GM12878 (cell line): ENCODE measurements around the gene KIF6. TPM values are rescaled to one million over a fixed set of nuclear protein-coding genes. Genes with fewer than 3 reads are reported as not detected.

Experiments
- ATAC-seq: fragments of 200-7000 bp; cut with Tn5 transposase; 3 replicates; pipeline ENCODE4 v1.9.1; 2020; ENCODE audit warnings: mild to moderate bottlenecking, moderate library complexity
- BruUV-seq: library from RNA; stranded (reverse); fragments of 400-500 nt; replicated peaks from 2 replicates; lab custom pipeline; 2021; lab: Mats Ljungman, UMichigan
- CTCF ChIA-PET: fragments of 300-600 bp; sonication (Branson Sonifier 250); formaldehyde crosslinking; extraction: SDS; loops from one replicate; lab custom pipeline; 2021; ENCODE audit warnings: inconsistent platforms; lab: Yijun Ruan, JAX
- POLR2A ChIA-PET: fragments of 350-600 bp; formaldehyde crosslinking; extraction: SDS; loops from one replicate; lab custom pipeline; 2021; ENCODE audit warnings: inconsistent platforms; lab: Charles Lee
- RAD21 ChIA-PET: fragments of 300-600 bp; sonication (Branson Sonifier 250); formaldehyde crosslinking; loops from one replicate; lab custom pipeline; 2023; ENCODE audit warnings: antibody characterized with exemption; ENCODE audit not compliant: unreplicated experiment; lab: Charles Lee
- SMC1A ChIA-PET: fragments of 300-600 bp; sonication (Branson Sonifier 250); formaldehyde crosslinking; loops from one replicate; lab custom pipeline; 2023; ENCODE audit not compliant: unreplicated experiment, uncharacterized antibody; lab: Charles Lee
- DNase-seq: peaks from one replicate; pipeline ENCODE4 v3.0.0-alpha.2; 2011; ENCODE audit warnings: low read depth, low spot score
- FAIRE-seq: peaks from 3 replicates; lab custom pipeline; 2011; peaks lifted over from hg19 to GRCh38; lab: Jason Lieb, UNC
- H2AFZ ChIP-seq: 2 replicates; pipeline ENCODE4 v1.6.0; 2011; ENCODE audit warnings: low read depth, low read length, control low read depth; ENCODE audit not compliant: control insufficient read depth
- H3K27ac ChIP-seq: 2 replicates; pipeline ENCODE4 v1.5.1; 2011; ENCODE audit warnings: control low read depth; ENCODE audit not compliant: control insufficient read depth, insufficient read depth
- H3K27me3 ChIP-seq, 2 experiments: replicated peaks in 1 of 2; 2 replicates each; pipeline versions ENCODE4 v1.6.0 to v1.6.1; 2011; ENCODE audit warnings: low read length in 1 of 2; ENCODE audit not compliant: control insufficient read depth in 2 of 2, insufficient read depth in 2 of 2
- H3K36me3 ChIP-seq, 2 experiments: 2 replicates each; pipeline ENCODE4 v1.5.1; 2011; ENCODE audit warnings: low read length in 1 of 2; ENCODE audit not compliant: control insufficient read depth in 2 of 2, insufficient read depth in 2 of 2
- H3K4me1 ChIP-seq: 2 replicates; pipeline ENCODE4 v1.6.1; 2011; ENCODE audit warnings: mild to moderate bottlenecking, low read length, moderate library complexity, mixed read lengths; ENCODE audit not compliant: control insufficient read depth, insufficient read depth
- H3K4me2 ChIP-seq: 2 replicates; pipeline ENCODE4 v1.6.0; 2011; ENCODE audit warnings: control low read depth; ENCODE audit not compliant: control insufficient read depth, insufficient read depth
- H3K4me3 ChIP-seq: fragments of 200-600 bp; sonication (generic); 2 replicates; pipeline ENCODE4 v1.5.1; 2016
- H3K79me2 ChIP-seq: 2 replicates; pipeline ENCODE4 v1.6.0; 2011; ENCODE audit warnings: low read length; ENCODE audit not compliant: control insufficient read depth, insufficient read depth
- H3K9ac ChIP-seq: 2 replicates; pipeline ENCODE4 v1.8.0; 2011; ENCODE audit warnings: low read length, control low read depth, mixed read lengths; ENCODE audit not compliant: control insufficient read depth, insufficient read depth
- H3K9me3 ChIP-seq: replicated peaks from 3 replicates; pipeline ENCODE4 v1.5.1; 2011; ENCODE audit warnings: mild to moderate bottlenecking, low read length; ENCODE audit not compliant: control insufficient read depth, insufficient read depth
- H4K20me1 ChIP-seq: 2 replicates; pipeline ENCODE4 v1.6.0; 2011; ENCODE audit not compliant: control insufficient read depth, insufficient read depth
- JUNB ChIP-seq: IDR thresholded peaks from 2 replicates; pipeline ENCODE4 v1.6.1; 2016; ENCODE audit warnings: antibody characterized with exemption, mild to moderate bottlenecking
- WGBS: methylation state at CpG from one replicate; pipeline ENCODE4 v1.1.6; 2016; ENCODE audit warnings: low lambda C conversion rate; ENCODE audit not compliant: insufficient replicate concordance, insufficient coverage; ENCODE audit errors: missing lambda C conversion rate; 5-methylcytosine and 5-hydroxymethylcytosine counted together
- in situ Hi-C: fragments of 300-500 bp; cut with MboI; formaldehyde crosslinking; loops from 9 replicates; pipeline ENCODE4 v1.14.3; 2018; ENCODE audit warnings: mixed read lengths
- intact Hi-C: fragments of 100-400 bp; cut with micrococcal nuclease; formaldehyde crosslinking; loops from one replicate; pipeline ENCODE4 v1.14.2; 2022; ENCODE audit not compliant: unreplicated experiment
- polyA plus RNA-seq, 11 experiments: library from polyadenylated mRNA; depleted of rRNA in 4 of 11; unstranded in 6 of 11; stranded (reverse) in 5 of 11; fragments of >200 nt; fragmentation: Nextera tagmentation in 4 of 11; fragmentation: Illumina TruSeq in 1 of 11; extraction: Ambion mirVana in 4 of 11; extraction: Trizol in 1 of 11; gene quantifications; 1 replicate in 1 of 11; 2 replicates in 10 of 11; pipeline versions ENCODE4 v1.2.1 to v1.2.3, GENCODE V29; 2011 to 2016; ENCODE audit warnings: inconsistent platforms in 2 of 11, missing spikeins in 2 of 11, low read depth in 1 of 11
- total RNA-seq, 4 experiments: library from RNA; depleted of rRNA in 3 of 4; stranded (reverse); fragments of >200 nt in 3 of 4; fragmentation: Illumina TruSeq in 1 of 4; extraction: Trizol in 1 of 4; gene quantifications; 2 replicates each; pipeline versions ENCODE4 v1.2.1 to v1.2.3, GENCODE V29; 2013 to 2021
- TF ChIP-seq, protein P1 (sequence below): IDR thresholded peaks from 2 replicates; pipeline ENCODE4 v1.6.1; 2012; ENCODE audit warnings: low read length, inconsistent platforms

The KIF6 gene
- total and polyA plus RNA-seq, 10 of the 15 experiments (the other 5 are each of a cell fraction or from before 2014, with no cell fraction given): 0.09 to 1.0 (median 0.28) TPM

DNA sequence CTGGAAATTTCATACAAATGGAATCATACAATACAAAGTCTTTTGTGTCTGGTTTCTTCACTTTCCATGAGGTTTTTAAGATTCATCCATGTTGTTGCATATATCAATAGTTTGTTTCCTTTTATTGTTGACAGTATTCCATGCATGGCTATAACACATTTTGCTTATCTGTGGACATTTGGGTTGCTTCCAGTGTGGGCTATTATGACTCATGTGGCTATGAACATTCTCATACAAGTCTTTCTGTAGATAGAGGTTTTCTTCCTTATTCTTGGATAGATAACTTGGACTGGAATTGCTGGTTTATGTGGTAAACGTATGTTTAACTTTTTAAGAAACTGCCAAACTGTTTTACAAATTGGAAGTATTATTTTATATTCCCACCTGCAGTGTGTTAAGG is 30.0 kb upstream of the KIF6 start:
- SMC1A ChIA-PET: interaction anchor here (0.7 to 2.2 kb wide), 4 partner anchors 21 to 391 kb away, joined by 3 to 8 read pairs (median 4); no protein-coding TSS in a partner anchor
- no peak for ATAC-seq
- 0% methylated on average over 1 of the region's 1 CpG for WGBS
- H2AFZ ChIP-seq: no peak overlapping the region
- H3K79me2 ChIP-seq: no peaks in the 10 kb centered on the region
- H3K36me3 ChIP-seq: no peaks in the 10 kb centered on the region
- H3K4me1 ChIP-seq: no peaks in the 10 kb centered on the region
- no TSS peak for BruUV-seq
- POLR2A ChIA-PET: no interaction called here
- no peak overlapping the region for H3K27ac ChIP-seq
- H3K4me2 ChIP-seq: no peak overlapping the region
- RAD21 ChIA-PET: no interaction called here
- CTCF ChIA-PET: interaction anchor here (0.7 to 3.1 kb wide), 5 partner anchors 18 to 389 kb away, joined by 3 to 9 read pairs (median 5); no protein-coding TSS in a partner anchor
- no peak for FAIRE-seq
- intact Hi-C loops: no loop called here
- H3K27me3 ChIP-seq: no peaks in the 10 kb centered on the region
- no peak for TF ChIP-seq JUNB
- DNase-seq: no peak
- in situ Hi-C loops: no loop called here
- H4K20me1 ChIP-seq: no peaks in the 10 kb centered on the region
- H3K9ac ChIP-seq: no peak overlapping the region
- no peaks in the 10 kb centered on the region; the same call in 2 of the 3 replicates for H3K9me3 ChIP-seq
- H3K4me3 ChIP-seq: no peak overlapping the region

DNA sequence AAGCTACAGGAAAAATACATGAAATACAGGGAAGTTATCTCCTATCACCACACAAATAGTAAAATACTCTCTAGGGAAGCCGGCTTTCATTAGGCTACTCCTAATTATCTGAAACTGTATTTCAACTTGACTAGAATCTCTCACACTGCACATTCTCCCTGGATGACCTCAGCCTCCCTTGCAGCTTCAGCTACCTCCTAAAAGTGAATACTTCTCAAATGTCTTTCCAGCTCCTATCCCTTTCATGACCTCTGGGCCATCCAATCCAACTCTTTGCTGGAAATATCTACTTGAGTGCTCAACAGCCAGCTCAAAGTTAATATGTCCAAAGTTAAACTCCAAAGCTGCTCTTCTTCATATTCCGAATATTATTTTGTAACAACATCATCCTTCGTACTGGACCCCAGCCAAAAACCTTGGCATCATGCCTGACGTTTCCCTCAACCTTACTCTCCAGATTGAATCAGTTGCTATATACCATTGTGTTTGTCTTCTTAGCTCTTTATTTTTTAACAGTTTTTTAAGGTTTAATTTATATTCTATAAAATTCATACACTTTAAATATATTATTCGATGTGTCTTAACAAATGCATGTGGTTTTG is 29.4 kb upstream of the KIF6 start:
- TF ChIP-seq, protein P1, sequence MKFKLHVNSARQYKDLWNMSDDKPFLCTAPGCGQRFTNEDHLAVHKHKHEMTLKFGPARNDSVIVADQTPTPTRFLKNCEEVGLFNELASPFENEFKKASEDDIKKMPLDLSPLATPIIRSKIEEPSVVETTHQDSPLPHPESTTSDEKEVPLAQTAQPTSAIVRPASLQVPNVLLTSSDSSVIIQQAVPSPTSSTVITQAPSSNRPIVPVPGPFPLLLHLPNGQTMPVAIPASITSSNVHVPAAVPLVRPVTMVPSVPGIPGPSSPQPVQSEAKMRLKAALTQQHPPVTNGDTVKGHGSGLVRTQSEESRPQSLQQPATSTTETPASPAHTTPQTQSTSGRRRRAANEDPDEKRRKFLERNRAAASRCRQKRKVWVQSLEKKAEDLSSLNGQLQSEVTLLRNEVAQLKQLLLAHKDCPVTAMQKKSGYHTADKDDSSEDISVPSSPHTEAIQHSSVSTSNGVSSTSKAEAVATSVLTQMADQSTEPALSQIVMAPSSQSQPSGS: no peak
- Histone ChIP-seq H3K27ac (no peak overlapping the region), H3K27me3 (no peaks in the 10 kb centered on the region), H3K4me3 (no peak overlapping the region), H4K20me1 (no peaks in the 10 kb centered on the region), H3K4me2 (no peak overlapping the region), H3K9ac (no peak overlapping the region), H2AFZ (no peak overlapping the region), H3K9me3 (no peaks in the 10 kb centered on the region; the same call in 2 of the 3 replicates), H3K36me3 (no peaks in the 10 kb centered on the region), H3K4me1 (no peaks in the 10 kb centered on the region), H3K79me2 (no peaks in the 10 kb centered on the region)
- RAD21 ChIA-PET: no interaction called here
- 55% methylated on average over 5 of the region's 5 CpGs for WGBS
- no TSS peak for BruUV-seq
- CTCF ChIA-PET: interaction anchor here (1.0 to 3.1 kb wide), 5 partner anchors 11 to 303 kb away, joined by 3 to 9 read pairs (median 5); no protein-coding TSS in a partner anchor
- in situ Hi-C loops (no loop called here), intact Hi-C loops (loop anchor here (5.0 kb wide), 1 partner anchor 392 kb away; no protein-coding TSS in a partner anchor)
- FAIRE-seq (no peak), ATAC-seq (no peak), DNase-seq (no peak)
- POLR2A ChIA-PET: no interaction called here
- SMC1A ChIA-PET: interaction anchor here (0.7 to 2.2 kb wide), 7 partner anchors 20 to 390 kb away, joined by 3 to 8 read pairs (median 4); no protein-coding TSS in a partner anchor
